COLO668 (cell line): Measurements from ENCODE around the gene ZNF835.
"Not testable (repeated sequence)": the region's sequence is repeated elsewhere in the genome, so short reads cannot be mapped to it uniquely, and the experiment has no call there.

Experiments used
- DNase-seq: peaks from one replicate; lab custom pipeline; 2025; ENCODE audit not compliant: unreplicated experiment; lab: John Stamatoyannopoulos, UW

ZNF835 gene

GRCh38 chr19:56671613-56671994 lies at the start of gene ZNF835:
Gene ZNF835 (minus strand): TSS chr19:56671757. CDS start chr19:56665198, 6,559 bp downstream.
- DNase-seq = no peak

GRCh38 chr19:56720281-56720680 lies 48.7 kb upstream of the ZNF835 start:
- peak; percentile 21 for DNase-seq

- no peak for DNase-seq
These were observed 46.7 kb upstream of the ZNF835 start for GRCh38 chr19:56718231-56718630.

- DNase-seq = no peak
These were observed 41.2 kb upstream of the ZNF835 start for GRCh38 chr19:56712611-56713276.

GRCh38 chr19:56710437-56710836 lies 38.9 kb upstream of the ZNF835 start:
- DNase-seq = no peak

- no peak for DNase-seq
These were observed 36.3 kb upstream of the ZNF835 start for GRCh38 chr19:56707821-56708220.

GRCh38 chr19:56705939-56706338 lies 34.4 kb upstream of the ZNF835 start:
- no peak for DNase-seq

GRCh38 chr19:56701895-56702294 lies 30.3 kb upstream of the ZNF835 start:
- DNase-seq = no peak

- no peak for DNase-seq
These were observed 28.0 kb upstream of the ZNF835 start for GRCh38 chr19:56699552-56699951.

GRCh38 chr19:56692206-56692895 lies 20.8 kb upstream of the ZNF835 start:
- no peak for DNase-seq

GRCh38 chr19:56690670-56691069 lies 19.1 kb upstream of the ZNF835 start:
- DNase-seq = no peak

GRCh38 chr19:56689198-56689597 lies 17.6 kb upstream of the ZNF835 start:
- no peak for DNase-seq

- DNase-seq = no peak
These were observed 15.5 kb upstream of the ZNF835 start for GRCh38 chr19:56687031-56687430.

GRCh38 chr19:56683116-56683515 lies 11.6 kb upstream of the ZNF835 start:
- DNase-seq = no peak

GRCh38 chr19:56681702-56682101 lies 10.1 kb upstream of the ZNF835 start:
- no peak for DNase-seq

GRCh38 chr19:56678205-56678604 lies 6.6 kb upstream of the ZNF835 start:
- DNase-seq = no peak

- not testable (repeated sequence) for DNase-seq
These were observed 1.1 kb upstream of the ZNF835 start for GRCh38 chr19:56672610-56673009.

- DNase-seq = peak; percentile 6
These were observed 470 bp downstream of the ZNF835 start for GRCh38 chr19:56670961-56671612.

GRCh38 chr19:56670401-56670960 lies 1.1 kb downstream of the ZNF835 start:
- DNase-seq = no peak

GRCh38 chr19:56668676-56669075 lies 2.9 kb downstream of the ZNF835 start:
- no peak for DNase-seq

GRCh38 chr19:56667311-56667870 lies 4.2 kb downstream of the ZNF835 start:
- no peak for DNase-seq

- no peak for DNase-seq
These were observed 7.0 kb downstream of the ZNF835 start for GRCh38 chr19:56664511-56664910.
